Cardiac muscle cell (in vitro differentiated cells and primary cell): ENCODE data around the gene BRICD5. TPM values are rescaled to one million over a fixed set of nuclear protein-coding genes. Genes with fewer than 3 reads are reported as not detected.

Source experiments
- DNase-seq, 2 donors: peaks; one replicate each; pipeline versions ENCODE4 v3.0.0 to v3.0.0-alpha.2; 2010 to 2017; ENCODE audit warnings: low read depth in 1 of 2, low spot score in 1 of 2
- H3K27ac ChIP-seq: fragments of 200-600 bp; sonication (generic); 2 replicates; pipeline ENCODE4 v1.5.1; 2016
- H3K27me3 ChIP-seq: fragments of 200-600 bp; sonication (generic); 2 replicates; pipeline ENCODE4 v1.6.0; 2016; ENCODE audit warnings: control low read depth
- H3K36me3 ChIP-seq: fragments of 200-600 bp; sonication (generic); 2 replicates; pipeline ENCODE4 v1.5.1; 2016; ENCODE audit warnings: control low read depth
- H3K4me1 ChIP-seq: fragments of 200-600 bp; sonication (generic); 2 replicates; pipeline ENCODE4 v1.8.1; 2017; ENCODE audit warnings: low read depth, mild to moderate bottlenecking, mixed run types
- H3K4me3 ChIP-seq: fragments of 200-600 bp; sonication (generic); 2 replicates; pipeline ENCODE4 v1.5.1; 2016; ENCODE audit warnings: mild to moderate bottlenecking
- H3K9me3 ChIP-seq: fragments of 200-600 bp; sonication (generic); 2 replicates; pipeline ENCODE4 v1.5.1; 2017; ENCODE audit warnings: low read depth, mild to moderate bottlenecking, control low read depth
- CTCF ChIP-seq: IDR thresholded peaks from 2 replicates; pipeline ENCODE4 v1.5.1; 2012; ENCODE audit warnings: low read depth, mild to moderate bottlenecking, low read length
- polyA plus RNA-seq: library from polyadenylated mRNA; unstranded; fragments of >200 nt; fragmentation: Nextera tagmentation; extraction: Ambion mirVana; gene quantifications from 2 replicates; pipeline ENCODE4 v1.2.1, GENCODE V29; 2016
- total RNA-seq: library from RNA; depleted of rRNA; stranded (reverse); fragments of >200 nt; gene quantifications from 2 replicates; pipeline ENCODE4 v1.2.3, GENCODE V29; 2016

Gene BRICD5
- total and polyA plus RNA-seq, 2 experiments from 2014 or later = 21.8 to 24.6 TPM

- peaks cover 29% of the 10 kb centered on the region for H3K27me3 ChIP-seq
- DNase-seq = no peak
Observed at GRCh38 chr16:2200313-2200712, 10.3 kb downstream of the BRICD5 start.

GRCh38 chr16:2199621-2200139 is 11.0 kb downstream of the BRICD5 start:
- DNase-seq = no peak
- H3K27me3 ChIP-seq = peaks cover 29% of the 10 kb centered on the region
- no peak overlapping the region for H3K4me3 ChIP-seq
- H3K4me1 ChIP-seq = peaks cover 5% of the 10 kb centered on the region
- H3K9me3 ChIP-seq = no peaks in the 10 kb centered on the region
- no peak overlapping the region for H3K27ac ChIP-seq
- no peaks in the 10 kb centered on the region for H3K36me3 ChIP-seq
- no peak for TF ChIP-seq CTCF

More at GRCh38 chr16:2200313-2200712, 10.3 kb downstream of the BRICD5 start:
- Histone ChIP-seq H3K4me3 (no peak overlapping the region), H3K36me3 (no peaks in the 10 kb centered on the region), H3K4me1 (peaks cover 1% of the 10 kb centered on the region), H3K9me3 (no peaks in the 10 kb centered on the region), H3K27ac (no peak overlapping the region)
- no peak for TF ChIP-seq CTCF

- Histone ChIP-seq H3K27ac (no peak overlapping the region), H3K4me1 (peaks cover 5% of the 10 kb centered on the region), H3K4me3 (no peak overlapping the region), H3K9me3 (no peaks in the 10 kb centered on the region), H3K27me3 (peaks cover 29% of the 10 kb centered on the region), H3K36me3 (no peaks in the 10 kb centered on the region)
- DNase-seq = no peak
- TF ChIP-seq CTCF = no peak
Observed at GRCh38 chr16:2199095-2199494, 11.6 kb downstream of the BRICD5 start.

GRCh38 chr16:2198283-2198682 is 12.4 kb downstream of the BRICD5 start:
- Histone ChIP-seq H3K4me1 (peaks cover 5% of the 10 kb centered on the region), H3K4me3 (no peak overlapping the region), H3K27ac (no peak overlapping the region), H3K9me3 (no peaks in the 10 kb centered on the region), H3K27me3 (peaks cover 29% of the 10 kb centered on the region), H3K36me3 (no peaks in the 10 kb centered on the region)
- TF ChIP-seq CTCF = no peak
- no peak for DNase-seq

- no peak for DNase-seq
- H3K4me3 ChIP-seq = no peak overlapping the region
- H3K27me3 ChIP-seq = peaks cover 29% of the 10 kb centered on the region
- peaks cover 5% of the 10 kb centered on the region for H3K4me1 ChIP-seq
- TF ChIP-seq CTCF = no peak
- H3K36me3 ChIP-seq = no peaks in the 10 kb centered on the region
- no peaks in the 10 kb centered on the region for H3K9me3 ChIP-seq
- no peak overlapping the region for H3K27ac ChIP-seq
Observed at GRCh38 chr16:2197765-2198164, 12.9 kb downstream of the BRICD5 start.
